HG02852 (cell line): ENCODE results near the gene NR2E1.

ENCODE experiments used
- ATAC-seq: cut with Tn5 transposase; IDR thresholded peaks from one replicate; pipeline ENCODE4 v1.9.1; 2021; ENCODE audit warnings: mild to moderate bottlenecking, moderate library complexity; ENCODE audit not compliant: unreplicated experiment

Gene NR2E1

GRCh38 chr6:108165714-108166663 is at the start of gene NR2E1:
Gene NR2E1 (plus strand): TSS chr6:108166022. CDS start chr6:108166766, 744 bp downstream.
- ATAC-seq, result no peak

- no peak for ATAC-seq
Measured at GRCh38 chr6:108116546-108117426, 49.0 kb upstream of the NR2E1 start.

GRCh38 chr6:108117427-108118358 is 48.1 kb upstream of the NR2E1 start:
- ATAC-seq, result no peak

GRCh38 chr6:108118359-108118724 is 47.5 kb upstream of the NR2E1 start:
- no peak for ATAC-seq

GRCh38 chr6:108118810-108119768 is 46.7 kb upstream of the NR2E1 start:
- ATAC-seq, result no peak

- ATAC-seq, result no peak
Measured at GRCh38 chr6:108119769-108120141, 46.1 kb upstream of the NR2E1 start.

- no peak for ATAC-seq
Measured at GRCh38 chr6:108120311-108120710, 45.5 kb upstream of the NR2E1 start.

GRCh38 chr6:108121612-108122011 is 44.2 kb upstream of the NR2E1 start:
- no peak for ATAC-seq

GRCh38 chr6:108123481-108123929 is 42.3 kb upstream of the NR2E1 start:
- ATAC-seq, result no peak

GRCh38 chr6:108123946-108124345 is 41.9 kb upstream of the NR2E1 start:
- no peak for ATAC-seq

GRCh38 chr6:108127056-108127455 is 38.8 kb upstream of the NR2E1 start:
- no peak for ATAC-seq

- ATAC-seq, result no peak
Measured at GRCh38 chr6:108127826-108128225, 38.0 kb upstream of the NR2E1 start.

GRCh38 chr6:108130262-108130661 is 35.6 kb upstream of the NR2E1 start:
- no peak for ATAC-seq

- ATAC-seq, result no peak
Measured at GRCh38 chr6:108132863-108133262, 33.0 kb upstream of the NR2E1 start.

GRCh38 chr6:108133594-108134179 is 32.1 kb upstream of the NR2E1 start:
- ATAC-seq, result no peak

- ATAC-seq, result no peak
Measured at GRCh38 chr6:108134213-108134970, 31.4 kb upstream of the NR2E1 start.

GRCh38 chr6:108142240-108142639 is 23.6 kb upstream of the NR2E1 start:
- no peak for ATAC-seq

GRCh38 chr6:108145639-108146038 is 20.2 kb upstream of the NR2E1 start:
- no peak for ATAC-seq
